HEK293 (cell line): ENCODE results near the gene TFPT.

Experiments
- KLF1 ChIP-seq: fragments of 450-650 bp; formaldehyde crosslinking; IDR thresholded peaks from 2 replicates; pipeline ENCODE4 v1.5.1; 2016; ENCODE audit warnings: missing biosample characterization, missing genetic modification characterization
- KLF8 ChIP-seq: fragments of 450-650 bp; formaldehyde crosslinking; IDR thresholded peaks from 2 replicates; pipeline ENCODE4 v1.5.1; 2016; ENCODE audit warnings: missing biosample characterization, missing genetic modification characterization
- PATZ1 ChIP-seq: fragments of 450-650 bp; formaldehyde crosslinking; IDR thresholded peaks from 2 replicates; pipeline ENCODE4 v1.5.1; 2016; ENCODE audit warnings: missing biosample characterization, missing genetic modification characterization
- REST ChIP-seq: fragments of 450-650 bp; formaldehyde crosslinking; IDR thresholded peaks from 2 replicates; pipeline ENCODE4 v1.5.1; 2016; ENCODE audit warnings: missing biosample characterization, missing genetic modification characterization
- SCRT2 ChIP-seq: fragments of 450-650 bp; formaldehyde crosslinking; IDR thresholded peaks from 2 replicates; pipeline ENCODE4 v1.5.1; 2016; ENCODE audit warnings: missing biosample characterization, missing genetic modification characterization
- SP3 ChIP-seq: fragments of 450-650 bp; formaldehyde crosslinking; IDR thresholded peaks from 2 replicates; pipeline ENCODE4 v1.5.1; 2016; ENCODE audit warnings: missing biosample characterization, missing genetic modification characterization
- WT1 ChIP-seq: fragments of 450-650 bp; formaldehyde crosslinking; IDR thresholded peaks from 2 replicates; pipeline ENCODE4 v1.5.1; 2016; ENCODE audit warnings: missing biosample characterization, missing genetic modification characterization
- ZBTB21 ChIP-seq: fragments of 450-650 bp; formaldehyde crosslinking; IDR thresholded peaks from 2 replicates; pipeline ENCODE4 v1.5.1; 2017; ENCODE audit warnings: missing biosample characterization, missing genetic modification characterization
- ZBTB44 ChIP-seq: fragments of 450-650 bp; IDR thresholded peaks from 2 replicates; pipeline ENCODE4 v1.5.1; 2018; ENCODE audit warnings: missing biosample characterization, mild to moderate bottlenecking, missing genetic modification characterization
- ZIC2 ChIP-seq: fragments of 450-650 bp; formaldehyde crosslinking; IDR thresholded peaks from 2 replicates; pipeline ENCODE4 v1.5.1; 2016; ENCODE audit warnings: missing biosample characterization, missing genetic modification characterization
- ZNF148 ChIP-seq: fragments of 450-650 bp; formaldehyde crosslinking; IDR thresholded peaks from 2 replicates; pipeline ENCODE4 v1.5.0; 2017; ENCODE audit warnings: missing biosample characterization, missing genetic modification characterization, borderline replicate concordance
- ZNF26 ChIP-seq: fragments of 450-650 bp; formaldehyde crosslinking; IDR thresholded peaks from 2 replicates; pipeline ENCODE4 v1.5.1; 2016; ENCODE audit warnings: missing biosample characterization, missing genetic modification characterization
- ZNF335 ChIP-seq: fragments of 450-650 bp; formaldehyde crosslinking; conservative IDR thresholded peaks from 2 replicates; pipeline ENCODE4 v1.5.1; 2016; ENCODE audit warnings: missing biosample characterization, missing genetic modification characterization
- ZNF555 ChIP-seq: fragments of 450-650 bp; formaldehyde crosslinking; conservative IDR thresholded peaks from 2 replicates; pipeline ENCODE4 v1.5.1; 2017; ENCODE audit warnings: missing biosample characterization, mild to moderate bottlenecking, missing genetic modification characterization, inconsistent platforms
- ZNF561 ChIP-seq: fragments of 450-650 bp; IDR thresholded peaks from 2 replicates; pipeline ENCODE4 v1.5.1; 2018; ENCODE audit warnings: missing biosample characterization, missing genetic modification characterization, borderline replicate concordance

Gene TFPT

GRCh38 chr19:54136864-54137698 is 21.6 kb upstream of the TFPT start (continued):
- TF ChIP-seq ZBTB44 (no peak), ZNF555 (no peak), KLF8 (tag by site-specific recombination) (peak; percentile 18; the same call in 1 of the 2 replicates), REST (tag by site-specific recombination) (no peak), ZNF335 (peak; percentile 79; the same call in 1 of the 2 replicates), ZBTB21 (no peak), ZIC2 (tag by site-specific recombination) (no peak), PATZ1 (peak; percentile 69), SP3 (tag by site-specific recombination) (peak; percentile 95), ZNF26 (tag by site-specific recombination) (no peak), WT1 (no peak), KLF1 (tag by site-specific recombination) (peak; percentile 61; the same call in 1 of the 2 replicates), SCRT2 (tag by site-specific recombination) (peak; percentile 57; the same call in 1 of the 2 replicates), ZNF561 (tag by site-specific recombination) (peak; percentile 99), ZNF148 (tag by site-specific recombination) (no peak)
